ENCODE data around the gene ENOX1. TPM values are rescaled to one million over a fixed set of nuclear protein-coding genes. Genes with fewer than 3 reads are reported as not detected.

ENOX1 gene
- total and polyA plus RNA-seq, 2 of the 13 experiments (the other 11 are each of a cell fraction or from before 2014, with no cell fraction given), result not detected

DNA sequence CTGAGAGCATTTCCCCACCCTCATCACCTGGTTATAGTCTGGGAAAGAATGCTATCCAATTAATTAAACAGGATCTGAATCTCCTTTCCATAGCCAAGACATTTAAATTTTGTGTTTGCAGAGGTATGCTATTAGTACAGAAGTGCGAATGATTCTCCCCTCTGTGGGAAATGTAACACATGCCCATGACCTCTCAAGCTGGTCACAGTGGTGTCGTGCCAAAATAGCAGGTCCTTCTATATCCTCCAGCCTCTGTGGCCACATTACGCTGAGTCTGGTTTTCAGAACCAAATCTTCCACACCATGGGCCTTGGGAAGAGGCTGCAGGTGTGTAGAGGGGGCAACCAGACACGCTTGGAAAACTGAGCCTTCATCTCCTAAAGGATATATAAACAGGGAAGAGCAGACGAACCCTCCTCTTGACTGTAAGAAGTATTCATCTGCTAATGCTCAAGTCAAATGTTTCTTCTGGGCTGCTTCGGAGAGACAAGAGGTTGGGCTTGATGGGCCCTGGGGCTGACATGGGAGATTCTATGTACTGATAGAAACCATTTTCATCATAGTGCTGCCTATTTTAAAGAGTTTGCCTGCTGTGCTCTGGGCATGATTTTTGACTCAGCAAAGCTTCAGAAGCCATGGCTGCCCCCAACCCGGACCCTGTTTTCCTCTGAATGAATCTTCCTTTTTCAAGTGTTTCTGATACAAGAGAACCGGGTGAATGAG is 565.7 kb downstream of the ENOX1 start:
- Histone ChIP-seq H3K4me1 (ENCODE audit: insufficient read depth, low read length) (no peaks in the 10 kb centered on the region), H3K4me3 (replicated peaks in 1 of 3; ENCODE audit: insufficient read depth in 1 of 3, low read depth in 2 of 3, low read length in 3 of 3) (no peak overlapping the region), H3K36me3 (replicated peaks in 1 of 2; ENCODE audit: control insufficient read depth in 1 of 2, insufficient read depth in 2 of 2, low read length in 2 of 2) (no peaks in the 10 kb centered on the region), H3K9me3 (ENCODE audit: low read length) (no peaks in the 10 kb centered on the region), H3K79me2 (ENCODE audit: insufficient read depth, low read length) (no peaks in the 10 kb centered on the region), H4K20me1 (ENCODE audit: insufficient read depth, low read length) (no peaks in the 10 kb centered on the region), H3K27me3 (ENCODE audit: control insufficient read depth in 1 of 2, insufficient read depth in 2 of 2, low read length in 2 of 2) (no peaks in the 10 kb centered on the region), H3K27ac (ENCODE audit: extremely low read length, insufficient read depth, low read length) (no peak overlapping the region), H3K4me2 (ENCODE audit: low read depth, low read length) (no peak overlapping the region), H2AFZ (ENCODE audit: low read length) (no peak overlapping the region), H3K9ac (ENCODE audit: insufficient read depth, low read depth, low read length) (no peak overlapping the region)
- FAIRE-seq, result no peak
- 4% methylated on average over 7 of the region's 8 CpGs for WGBS (ENCODE audit: low lambda C conversion rate)
- in situ Hi-C loops (cut with HindIII; ENCODE audit: extremely low pct_ligation_motif_present, low pct_unique_long_range_greater_than_20kb) (no loop called here), intact Hi-C loops (cut with micrococcal nuclease; ENCODE audit: unreplicated experiment) (no loop called here)
- ChIA-PET CTCF (ENCODE audit: low intra/inter-chr PET ratio, low total read pairs) (no interaction called here), POLR2A (no interaction called here)
- TF ChIP-seq GPN1 (CRISPR knock-in tag; IDR thresholded peaks at IDR 0.05; ENCODE audit: borderline replicate concordance), result no peak
- TF ChIP-seq MED1 (CRISPR knock-in tag; IDR thresholded peaks at IDR 0.05), result no peak
- TF ChIP-seq DNMT1 (CRISPR knock-in tag; IDR thresholded peaks at IDR 0.05), result no peak
- TF ChIP-seq, protein P1, sequence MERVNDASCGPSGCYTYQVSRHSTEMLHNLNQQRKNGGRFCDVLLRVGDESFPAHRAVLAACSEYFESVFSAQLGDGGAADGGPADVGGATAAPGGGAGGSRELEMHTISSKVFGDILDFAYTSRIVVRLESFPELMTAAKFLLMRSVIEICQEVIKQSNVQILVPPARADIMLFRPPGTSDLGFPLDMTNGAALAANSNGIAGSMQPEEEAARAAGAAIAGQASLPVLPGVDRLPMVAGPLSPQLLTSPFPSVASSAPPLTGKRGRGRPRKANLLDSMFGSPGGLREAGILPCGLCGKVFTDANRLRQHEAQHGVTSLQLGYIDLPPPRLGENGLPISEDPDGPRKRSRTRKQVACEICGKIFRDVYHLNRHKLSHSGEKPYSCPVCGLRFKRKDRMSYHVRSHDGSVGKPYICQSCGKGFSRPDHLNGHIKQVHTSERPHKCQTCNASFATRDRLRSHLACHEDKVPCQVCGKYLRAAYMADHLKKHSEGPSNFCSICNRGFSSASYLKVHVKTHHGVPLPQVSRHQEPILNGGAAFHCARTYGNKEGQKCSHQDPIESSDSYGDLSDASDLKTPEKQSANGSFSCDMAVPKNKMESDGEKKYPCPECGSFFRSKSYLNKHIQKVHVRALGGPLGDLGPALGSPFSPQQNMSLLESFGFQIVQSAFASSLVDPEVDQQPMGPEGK (CRISPR knock-in tag; IDR thresholded peaks at IDR 0.05), result no peak
- TF ChIP-seq, protein P2, sequence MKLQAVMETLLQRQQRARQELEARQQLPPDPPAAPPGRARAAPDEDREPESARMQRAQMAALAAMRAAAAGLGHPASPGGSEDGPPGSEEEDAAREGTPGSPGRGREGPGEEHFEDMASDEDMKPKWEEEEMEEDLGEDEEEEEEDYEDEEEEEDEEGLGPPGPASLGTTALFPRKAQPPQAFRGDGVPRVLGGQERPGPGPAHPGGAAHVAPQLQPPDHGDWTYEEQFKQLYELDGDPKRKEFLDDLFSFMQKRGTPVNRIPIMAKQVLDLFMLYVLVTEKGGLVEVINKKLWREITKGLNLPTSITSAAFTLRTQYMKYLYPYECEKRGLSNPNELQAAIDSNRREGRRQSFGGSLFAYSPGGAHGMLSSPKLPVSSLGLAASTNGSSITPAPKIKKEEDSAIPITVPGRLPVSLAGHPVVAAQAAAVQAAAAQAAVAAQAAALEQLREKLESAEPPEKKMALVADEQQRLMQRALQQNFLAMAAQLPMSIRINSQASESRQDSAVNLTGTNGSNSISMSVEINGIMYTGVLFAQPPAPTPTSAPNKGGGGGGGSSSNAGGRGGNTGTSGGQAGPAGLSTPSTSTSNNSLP (IDR thresholded peaks at IDR 0.05; ENCODE audit: low read depth, low read length), result no peak
- TF ChIP-seq ZNF17 (CRISPR knock-in tag; IDR thresholded peaks at IDR 0.05), result no peak
- TF ChIP-seq TMF1 (CRISPR knock-in tag; IDR thresholded peaks at IDR 0.05; ENCODE audit: low read depth), result no peak
- no peak for TF ChIP-seq ZBTB3 (CRISPR knock-in tag; IDR thresholded peaks at IDR 0.05; ENCODE audit: borderline replicate concordance, low read depth)
- no peak for TF ChIP-seq JDP2 (CRISPR knock-in tag; IDR thresholded peaks at IDR 0.05; ENCODE audit: borderline replicate concordance)
- TF ChIP-seq, protein P3, sequence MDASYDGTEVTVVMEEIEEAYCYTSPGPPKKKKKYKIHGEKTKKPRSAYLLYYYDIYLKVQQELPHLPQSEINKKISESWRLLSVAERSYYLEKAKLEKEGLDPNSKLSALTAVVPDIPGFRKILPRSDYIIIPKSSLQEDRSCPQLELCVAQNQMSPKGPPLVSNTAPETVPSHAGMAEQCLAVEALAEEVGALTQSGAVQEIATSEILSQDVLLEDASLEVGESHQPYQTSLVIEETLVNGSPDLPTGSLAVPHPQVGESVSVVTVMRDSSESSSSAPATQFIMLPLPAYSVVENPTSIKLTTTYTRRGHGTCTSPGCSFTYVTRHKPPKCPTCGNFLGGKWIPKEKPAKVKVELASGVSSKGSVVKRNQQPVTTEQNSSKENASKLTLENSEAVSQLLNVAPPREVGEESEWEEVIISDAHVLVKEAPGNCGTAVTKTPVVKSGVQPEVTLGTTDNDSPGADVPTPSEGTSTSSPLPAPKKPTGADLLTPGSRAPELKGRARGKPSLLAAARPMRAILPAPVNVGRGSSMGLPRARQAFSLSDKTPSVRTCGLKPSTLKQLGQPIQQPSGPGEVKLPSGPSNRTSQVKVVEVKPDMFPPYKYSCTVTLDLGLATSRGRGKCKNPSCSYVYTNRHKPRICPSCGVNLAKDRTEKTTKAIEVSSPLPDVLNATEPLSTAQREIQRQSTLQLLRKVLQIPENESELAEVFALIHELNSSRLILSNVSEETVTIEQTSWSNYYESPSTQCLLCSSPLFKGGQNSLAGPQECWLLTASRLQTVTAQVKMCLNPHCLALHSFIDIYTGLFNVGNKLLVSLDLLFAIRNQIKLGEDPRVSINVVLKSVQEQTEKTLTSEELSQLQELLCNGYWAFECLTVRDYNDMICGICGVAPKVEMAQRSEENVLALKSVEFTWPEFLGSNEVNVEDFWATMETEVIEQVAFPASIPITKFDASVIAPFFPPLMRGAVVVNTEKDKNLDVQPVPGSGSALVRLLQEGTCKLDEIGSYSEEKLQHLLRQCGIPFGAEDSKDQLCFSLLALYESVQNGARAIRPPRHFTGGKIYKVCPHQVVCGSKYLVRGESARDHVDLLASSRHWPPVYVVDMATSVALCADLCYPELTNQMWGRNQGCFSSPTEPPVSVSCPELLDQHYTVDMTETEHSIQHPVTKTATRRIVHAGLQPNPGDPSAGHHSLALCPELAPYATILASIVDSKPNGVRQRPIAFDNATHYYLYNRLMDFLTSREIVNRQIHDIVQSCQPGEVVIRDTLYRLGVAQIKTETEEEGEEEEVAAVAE (CRISPR knock-in tag; IDR thresholded peaks at IDR 0.05; ENCODE audit: borderline replicate concordance), result no peak
- no peak for DNase-seq (ENCODE audit: low spot score)
- BruUV-seq (replicated peaks), result no TSS peak
- ATAC-seq, result no peak

Measured in HepG2 (cell line).